ENCODE data around the gene PRPF31. TPM values are rescaled to one million over a fixed set of nuclear protein-coding genes. Genes with fewer than 3 reads are reported as not detected.
A peak's percentile ranks its signal among the peaks of the same experiment; 100 is the strongest.

PRPF31 gene
- total RNA-seq, 1 donor from 2014 or later, result 24.0 TPM

- DNase-seq, result no peak
Observed at GRCh38 chr19:54142166-54142780, 26.7 kb downstream of the PRPF31 start.

GRCh38 chr19:54145541-54146158 is 30.1 kb downstream of the PRPF31 start:
- DNase-seq, result no peak

GRCh38 chr19:54147676-54148075 is 32.1 kb downstream of the PRPF31 start:
- no peak for DNase-seq

GRCh38 chr19:54148158-54148557 is 32.6 kb downstream of the PRPF31 start:
- DNase-seq, result no peak

GRCh38 chr19:54149021-54149812 is 33.7 kb downstream of the PRPF31 start:
- no peak for DNase-seq

GRCh38 chr19:54151362-54152035 is 35.9 kb downstream of the PRPF31 start:
- peak; percentile 12 for DNase-seq

GRCh38 chr19:54152267-54152666 is 36.7 kb downstream of the PRPF31 start:
- DNase-seq, result no peak

- no peak for DNase-seq
Observed at GRCh38 chr19:54152878-54153524, 37.4 kb downstream of the PRPF31 start.

GRCh38 chr19:54153731-54154326 is 38.3 kb downstream of the PRPF31 start:
- no peak for DNase-seq

- DNase-seq, result no peak
Observed at GRCh38 chr19:54154603-54155345, 39.2 kb downstream of the PRPF31 start.

GRCh38 chr19:54155694-54156093 is 40.1 kb downstream of the PRPF31 start:
- no peak for DNase-seq

GRCh38 chr19:54156490-54156889 is 40.9 kb downstream of the PRPF31 start:
- no peak for DNase-seq

- DNase-seq, result no peak
Observed at GRCh38 chr19:54156953-54157352, 41.4 kb downstream of the PRPF31 start.

GRCh38 chr19:54158812-54159351 is 43.3 kb downstream of the PRPF31 start:
- no peak for DNase-seq

GRCh38 chr19:54159352-54160181 is 44.0 kb downstream of the PRPF31 start, which contains the start of gene LENG1:
Gene LENG1 (minus strand): TSS chr19:54159721. CDS start chr19:54159695, 26 bp downstream.
- peak; percentile 99 for DNase-seq

- DNase-seq, result no peak
Observed at GRCh38 chr19:54160182-54160811, 44.7 kb downstream of the PRPF31 start.

- no peak for DNase-seq
Observed at GRCh38 chr19:54160854-54161253, 45.3 kb downstream of the PRPF31 start.

GRCh38 chr19:54162241-54162805 is 46.8 kb downstream of the PRPF31 start:
- DNase-seq, result peak; percentile 50

GRCh38 chr19:54162884-54163283 is 47.3 kb downstream of the PRPF31 start:
- DNase-seq, result no peak
